GM12865 (cell line): ENCODE measurements around the gene C17orf67.
A peak's percentile ranks its signal among the peaks of the same experiment; 100 is the strongest.

Experiments used
- DNase-seq: peaks from one replicate; pipeline ENCODE4 v3.0.0; 2010; ENCODE audit warnings: low read depth
- H3K4me3 ChIP-seq: 2 replicates; pipeline ENCODE4 v1.5.1; 2011; ENCODE audit warnings: mild to moderate bottlenecking, low read depth, low read length, control low read depth
- CTCF ChIP-seq: IDR thresholded peaks from 2 replicates; pipeline ENCODE4 v1.5.1; 2011; ENCODE audit warnings: low read length, control low read depth, low read depth, inconsistent platforms; ENCODE audit not compliant: insufficient read depth; ENCODE audit errors: missing control alignments

The C17orf67 gene

GRCh38 chr17:56870081-56870651, 36.4 kb upstream of the C17orf67 start:
- no peak overlapping the region for H3K4me3 ChIP-seq
- DNase-seq, result peak; percentile 76
- TF ChIP-seq CTCF, result no peak

- no peak for DNase-seq
- TF ChIP-seq CTCF, result no peak
- H3K4me3 ChIP-seq, result no peak overlapping the region
Observed at GRCh38 chr17:56868716-56869115, 35.0 kb upstream of the C17orf67 start.

- no peak for DNase-seq
- no peak for TF ChIP-seq CTCF
- H3K4me3 ChIP-seq, result no peak overlapping the region
Observed at GRCh38 chr17:56867948-56868376, 34.2 kb upstream of the C17orf67 start.

- peak; percentile 6 for TF ChIP-seq CTCF
- no peak for DNase-seq
- no peak overlapping the region for H3K4me3 ChIP-seq
Observed at GRCh38 chr17:56866496-56866895, 32.8 kb upstream of the C17orf67 start.

- no peak for DNase-seq
- TF ChIP-seq CTCF, result no peak
- no peak overlapping the region for H3K4me3 ChIP-seq
Observed at GRCh38 chr17:56866076-56866475, 32.4 kb upstream of the C17orf67 start.

- H3K4me3 ChIP-seq, result no peak overlapping the region
- TF ChIP-seq CTCF, result no peak
- DNase-seq, result no peak
Observed at GRCh38 chr17:56863974-56864373, 30.3 kb upstream of the C17orf67 start.

GRCh38 chr17:56861899-56862298, 28.2 kb upstream of the C17orf67 start:
- no peak for DNase-seq
- no peak overlapping the region for H3K4me3 ChIP-seq
- no peak for TF ChIP-seq CTCF
